T-helper 2 cell treated with Interferon-gamma antibody and Interleukin-4, amounts not matched to agents 100 ng/mL and 5 ng/mL, for 36 hours (primary cell): ENCODE data around the gene MMP28. TPM values are rescaled to one million over a fixed set of nuclear protein-coding genes. Genes with fewer than 3 reads are reported as not detected.

Experiments used
- intact Hi-C: fragments of 100-400 bp; cut with micrococcal nuclease; formaldehyde crosslinking; loops from one replicate; pipeline ENCODE4 v1.15.1; 2023
- total RNA-seq: library from RNA; stranded (reverse); gene quantifications from 2 replicates; pipeline ENCODE4 v1.2.3, GENCODE V29; 2022

The MMP28 gene
- total RNA-seq, 1 donor from 2014 or later, result not detected

DNA sequence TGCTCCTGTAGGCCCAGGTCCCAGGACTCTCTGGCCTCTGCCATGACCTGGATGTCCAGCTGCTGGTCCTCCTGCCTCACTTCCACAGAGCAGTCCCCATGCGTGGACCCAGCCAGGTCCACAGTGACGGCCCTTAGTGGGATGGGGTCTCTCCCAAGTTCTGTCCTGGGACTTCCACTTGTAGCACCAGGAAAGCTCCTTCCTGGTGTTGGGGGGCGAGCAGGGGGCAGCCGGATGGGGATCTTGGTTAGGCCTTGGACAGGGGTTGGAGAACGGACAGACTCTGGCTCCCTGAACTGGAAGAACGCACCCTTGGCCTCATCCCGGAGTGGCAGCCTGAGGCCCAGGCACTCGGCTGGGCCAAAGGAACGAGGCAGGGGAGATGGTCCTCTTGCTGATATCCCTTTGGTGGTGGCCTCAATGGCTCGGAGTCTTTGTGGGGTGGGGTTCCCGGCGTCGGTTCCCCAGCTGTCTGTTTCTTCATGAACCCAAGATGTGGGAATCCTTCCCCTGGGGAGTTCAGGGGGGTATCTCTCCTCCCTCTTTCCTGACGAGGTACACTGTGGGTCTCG lies 49.6 kb downstream of the MMP28 start:
- intact Hi-C loops, result loop anchor here (5.0 to 10.0 kb wide), 3 partner anchors 189 to 601 kb away; partner anchors contain the start of genes NLE1, SLFN12L and UNC45B

DNA sequence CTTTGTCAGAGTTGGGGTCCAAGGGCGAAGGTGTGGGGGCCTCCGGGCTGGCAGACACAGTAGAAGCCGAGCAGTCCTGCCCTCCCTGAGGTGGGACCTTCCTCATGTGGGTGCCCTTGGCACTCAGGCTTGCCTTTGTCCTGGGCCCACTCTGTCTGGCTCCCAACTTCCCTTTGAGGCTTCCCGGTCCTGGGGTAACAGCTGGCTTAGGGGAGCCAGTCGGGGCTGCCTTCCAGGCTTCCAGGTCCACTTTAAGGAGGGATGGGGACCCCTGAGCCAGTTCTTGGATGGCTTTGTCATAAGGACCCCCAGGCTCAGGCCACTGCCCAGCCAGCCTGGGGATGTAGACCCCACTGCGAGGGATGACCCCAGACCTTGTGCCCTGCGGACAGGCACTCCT lies 50.2 kb downstream of the MMP28 start:
- intact Hi-C loops, result loop anchor here (5.0 to 10.0 kb wide), 3 partner anchors 188 to 600 kb away; partner anchors contain the start of genes NLE1, SLFN12L and UNC45B

DNA sequence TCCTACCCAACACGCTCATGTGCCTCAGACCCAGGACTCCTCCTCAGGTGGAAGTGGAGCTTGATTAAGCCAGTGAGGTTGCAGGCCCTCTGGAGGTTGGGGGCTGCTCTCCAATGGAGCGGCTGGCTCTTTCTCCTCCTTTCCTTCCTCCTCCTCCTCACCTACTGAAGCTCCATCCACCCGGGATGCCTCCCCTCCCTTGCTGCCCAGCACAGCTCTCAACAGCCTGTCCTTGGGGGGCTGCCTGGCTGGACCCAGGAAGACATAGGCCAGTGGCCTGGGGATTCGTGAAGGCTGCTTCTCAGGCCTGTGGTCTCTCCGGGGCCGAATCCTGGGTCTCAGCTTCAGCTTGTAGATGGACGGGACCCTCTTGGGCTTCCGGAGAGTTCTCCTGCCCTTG lies 50.6 kb downstream of the MMP28 start:
- intact Hi-C loops, result loop anchor here (5.0 to 10.0 kb wide), 3 partner anchors 188 to 600 kb away; partner anchors contain the start of genes NLE1, SLFN12L and UNC45B

DNA sequence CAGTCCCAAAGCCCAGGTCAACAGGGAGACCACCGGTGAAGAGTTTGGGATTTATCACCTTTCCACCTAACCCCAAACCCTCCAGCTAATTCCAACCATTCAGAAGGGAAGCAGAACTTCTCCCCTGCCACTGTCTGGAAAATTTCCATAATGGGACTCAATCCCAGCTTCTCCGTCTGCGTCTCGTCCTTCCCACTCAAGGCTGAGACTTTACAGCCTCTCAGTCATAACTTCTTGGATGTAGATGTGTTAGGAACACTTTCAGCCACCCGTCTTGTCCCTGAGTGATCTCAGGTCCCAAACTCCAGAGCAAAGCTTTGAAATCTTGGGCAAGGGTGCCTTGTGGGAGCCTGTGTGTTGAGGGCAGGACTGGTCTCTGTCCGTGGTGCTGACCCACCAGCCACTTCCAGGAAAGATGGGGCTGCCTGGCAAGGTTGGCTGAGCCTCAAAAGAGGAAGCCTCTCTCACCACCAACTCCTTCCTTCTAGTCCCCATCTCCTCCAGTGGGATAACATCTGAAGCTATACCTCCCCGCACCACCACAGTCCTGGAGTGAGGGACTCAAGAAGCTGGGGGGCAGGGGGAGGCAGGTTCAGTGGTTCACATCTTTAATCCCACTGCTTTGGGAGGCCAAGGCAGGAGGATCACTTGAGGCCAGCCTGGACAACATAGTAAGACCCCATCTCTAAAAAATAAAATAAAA lies 51.7 kb downstream of the MMP28 start:
- intact Hi-C loops, result loop anchor here (10.0 kb wide), 1 partner anchor 599 kb away; the partner anchor contains the start of genes NLE1 and UNC45B

DNA sequence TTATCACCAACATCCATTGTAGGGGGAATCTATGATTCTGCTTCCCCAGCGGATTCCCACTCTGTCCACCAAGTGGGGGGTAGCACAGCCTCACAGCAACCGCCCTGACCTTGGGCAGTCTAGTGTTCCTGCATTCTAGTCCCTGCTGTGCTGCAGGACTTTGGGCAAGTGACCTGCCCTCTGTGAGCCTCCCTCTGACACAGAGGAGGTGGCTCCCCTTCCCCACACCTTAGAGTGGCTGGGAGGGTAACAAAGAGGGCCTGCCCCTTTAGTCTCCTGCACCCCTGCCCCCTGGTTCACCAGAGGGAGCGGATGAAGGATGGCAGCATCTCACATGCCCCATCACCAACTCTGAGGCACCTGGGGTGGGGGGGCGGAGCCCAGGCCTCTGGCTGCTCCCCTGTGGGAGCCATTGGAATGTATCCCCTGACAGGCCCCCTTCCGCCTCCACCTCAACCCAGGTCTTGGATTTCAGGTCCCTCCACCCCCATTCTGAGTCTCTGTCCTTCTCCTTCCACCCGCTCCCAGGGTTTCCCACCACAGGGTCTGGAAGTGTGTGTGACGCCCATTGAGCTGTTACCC lies 52.5 kb downstream of the MMP28 start:
- intact Hi-C loops, result loop anchor here (10.0 kb wide), 1 partner anchor 598 kb away; the partner anchor contains the start of genes NLE1 and UNC45B

DNA sequence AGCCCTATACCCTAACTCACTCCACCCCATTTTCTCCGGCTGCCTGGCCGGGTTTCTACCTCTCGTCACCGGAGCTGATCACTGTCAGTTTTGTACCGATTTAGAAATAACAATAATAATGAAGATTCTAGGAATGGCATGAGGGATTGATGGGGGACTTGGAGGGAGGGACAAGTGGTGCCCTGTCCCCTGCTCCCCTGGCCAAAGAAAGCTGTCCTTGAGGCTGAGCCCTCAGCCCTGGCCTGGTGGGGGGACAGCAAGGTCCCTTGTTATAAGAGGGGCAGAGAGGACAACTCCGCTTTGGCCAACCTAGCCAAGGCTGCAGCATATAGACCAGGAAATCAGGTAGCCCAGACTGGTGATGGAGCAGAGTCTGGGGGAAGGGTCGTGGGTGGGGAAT lies 52.9 kb downstream of the MMP28 start:
- intact Hi-C loops, result loop anchor here (10.0 kb wide), 1 partner anchor 598 kb away; the partner anchor contains the start of genes NLE1 and UNC45B

DNA sequence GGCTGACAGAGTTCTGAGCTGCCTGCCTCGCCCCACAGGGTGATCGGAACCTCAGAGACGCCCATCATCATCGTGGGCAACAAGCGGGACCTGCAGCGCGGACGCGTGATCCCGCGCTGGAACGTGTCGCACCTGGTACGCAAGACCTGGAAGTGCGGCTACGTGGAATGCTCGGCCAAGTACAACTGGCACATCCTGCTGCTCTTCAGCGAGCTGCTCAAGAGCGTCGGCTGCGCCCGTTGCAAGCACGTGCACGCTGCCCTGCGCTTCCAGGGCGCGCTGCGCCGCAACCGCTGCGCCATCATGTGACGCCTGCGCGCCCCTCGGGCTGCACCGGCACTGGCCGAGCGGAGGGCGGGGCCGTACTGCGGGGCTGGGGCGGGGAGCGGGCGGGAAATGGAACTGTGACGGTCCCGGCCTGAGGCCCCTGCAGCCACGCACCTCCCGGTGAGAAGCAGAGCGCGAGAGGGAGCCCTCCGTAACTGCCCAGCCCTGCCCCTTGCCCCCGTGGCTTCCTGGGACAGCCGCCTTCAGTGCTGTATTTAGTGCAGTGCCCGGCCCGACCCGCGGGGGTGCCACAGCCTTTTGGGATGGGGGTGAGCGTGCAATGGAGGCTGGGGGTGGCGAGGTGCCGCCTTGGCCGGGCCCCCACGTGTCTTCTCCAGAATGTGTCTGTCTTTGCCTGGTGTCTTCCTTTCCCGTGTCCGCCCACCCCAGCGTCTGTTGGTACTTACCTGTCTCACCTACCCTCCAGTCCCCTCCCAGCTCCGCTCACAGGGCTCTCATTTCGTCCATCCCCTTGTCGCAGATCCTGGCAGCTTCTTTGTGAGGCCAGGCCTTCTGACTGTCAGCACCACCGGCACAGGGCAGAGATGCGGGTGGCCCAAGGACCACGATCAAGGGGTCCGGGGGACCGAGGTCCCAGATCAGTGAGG lies 54.2 kb downstream of the MMP28 start:
- intact Hi-C loops, result loop anchor here (10.0 kb wide), 1 partner anchor 596 kb away; the partner anchor contains the start of genes NLE1 and UNC45B

DNA sequence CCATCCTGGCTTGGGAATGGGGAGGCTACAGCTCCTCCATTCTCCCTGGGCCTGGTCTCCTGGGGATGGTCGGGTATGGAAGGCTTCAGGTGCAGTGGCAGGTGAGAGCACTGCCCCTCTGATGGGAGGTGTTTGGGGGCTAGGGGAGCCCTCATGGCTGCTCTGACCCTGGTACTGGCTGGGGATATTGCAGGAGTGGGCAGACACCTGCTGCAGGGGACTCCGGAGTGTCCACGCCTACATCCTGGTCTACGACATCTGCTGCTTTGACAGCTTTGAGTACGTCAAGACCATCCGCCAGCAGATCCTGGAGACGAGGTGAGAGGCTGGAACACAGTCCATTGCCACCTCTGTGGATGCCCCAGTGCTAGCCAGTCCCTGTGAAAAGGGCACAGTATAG lies 55.2 kb downstream of the MMP28 start:
- intact Hi-C loops, result loop anchor here (10.0 kb wide), 1 partner anchor 595 kb away; the partner anchor contains the start of genes NLE1 and UNC45B

DNA sequence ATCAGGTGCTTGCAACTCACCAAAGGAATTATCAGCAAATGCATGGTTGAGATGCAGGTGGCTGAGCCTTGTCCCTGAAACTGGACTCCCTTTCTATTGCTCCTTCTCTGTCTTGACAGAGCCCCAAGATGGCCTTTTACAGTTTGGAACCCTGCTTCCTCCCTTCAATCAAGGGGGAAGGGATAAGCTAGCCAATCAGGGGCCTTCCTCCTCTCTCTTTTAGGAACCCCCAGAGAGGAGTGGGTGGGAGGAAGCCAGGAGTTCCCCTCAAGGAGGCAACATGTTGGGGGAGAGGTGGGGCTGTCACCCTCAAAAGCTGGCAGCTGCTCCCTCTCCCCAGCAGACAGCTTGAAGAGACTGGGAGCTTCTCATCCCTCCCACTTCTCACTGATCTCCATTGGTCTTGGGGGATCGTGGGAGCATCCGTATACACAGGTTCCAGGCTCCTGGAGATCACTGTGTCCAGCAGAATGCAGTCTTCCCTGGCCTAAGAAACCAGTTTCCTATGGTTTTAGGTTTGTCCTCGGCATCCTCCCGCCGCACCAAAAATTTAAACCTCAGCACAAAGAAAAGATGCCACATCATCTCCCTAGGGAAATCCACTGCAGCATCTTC lies 56.8 kb downstream of the MMP28 start:
- intact Hi-C loops, result no loop called here

DNA sequence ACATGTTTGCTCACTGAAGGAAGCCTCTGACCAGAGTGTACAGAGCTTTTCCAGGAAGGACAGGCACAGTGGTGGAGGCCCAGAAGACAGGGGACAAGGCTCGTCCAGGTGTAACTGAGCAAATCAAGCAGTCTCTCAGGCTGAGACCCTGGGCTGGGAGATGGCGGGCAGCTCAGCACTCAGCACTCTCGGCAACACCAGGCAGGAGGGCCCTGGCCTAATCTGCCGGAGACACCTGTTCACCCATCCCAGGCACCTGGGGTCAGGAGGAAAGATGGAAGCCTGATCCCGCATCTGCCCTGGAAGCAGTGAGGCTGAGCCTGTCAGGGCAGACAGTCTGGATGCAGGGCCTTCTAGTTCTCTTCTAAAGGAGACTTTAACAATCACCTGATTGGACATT lies 59.2 kb downstream of the MMP28 start:
- intact Hi-C loops, result no loop called here

DNA sequence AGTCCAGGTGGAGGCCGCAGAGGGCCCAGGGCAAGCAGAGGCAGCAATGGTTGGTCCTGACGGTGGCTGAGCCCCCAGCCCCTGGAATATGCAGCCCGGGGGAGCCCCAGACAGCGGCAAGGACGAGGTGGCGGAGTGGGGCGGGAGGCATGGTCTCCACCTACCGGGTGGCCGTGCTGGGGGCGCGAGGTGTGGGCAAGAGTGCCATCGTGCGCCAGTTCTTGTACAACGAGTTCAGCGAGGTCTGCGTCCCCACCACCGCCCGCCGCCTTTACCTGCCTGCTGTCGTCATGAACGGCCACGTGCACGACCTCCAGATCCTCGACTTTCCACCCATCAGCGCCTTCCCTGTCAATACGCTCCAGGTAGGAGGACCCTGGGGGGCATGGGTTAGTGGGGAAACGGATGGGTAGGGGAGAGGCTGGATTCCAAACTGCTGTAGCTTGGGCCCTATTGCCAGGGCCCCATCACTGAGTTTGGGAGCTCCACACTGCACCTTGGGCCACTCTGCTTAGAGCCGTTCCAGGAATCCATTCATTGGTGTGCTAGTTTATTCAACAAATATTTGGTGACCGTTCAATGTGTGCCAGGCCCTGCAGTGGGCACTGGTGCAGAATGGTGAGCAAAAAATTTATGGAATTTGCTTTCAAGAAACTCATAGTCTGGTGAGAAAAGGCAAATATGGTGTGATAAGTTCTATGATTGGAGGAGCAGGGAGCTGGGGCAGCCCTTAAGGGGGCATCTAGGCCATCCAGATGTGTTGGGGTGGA lies 60.2 kb downstream of the MMP28 start:
- intact Hi-C loops, result no loop called here

DNA sequence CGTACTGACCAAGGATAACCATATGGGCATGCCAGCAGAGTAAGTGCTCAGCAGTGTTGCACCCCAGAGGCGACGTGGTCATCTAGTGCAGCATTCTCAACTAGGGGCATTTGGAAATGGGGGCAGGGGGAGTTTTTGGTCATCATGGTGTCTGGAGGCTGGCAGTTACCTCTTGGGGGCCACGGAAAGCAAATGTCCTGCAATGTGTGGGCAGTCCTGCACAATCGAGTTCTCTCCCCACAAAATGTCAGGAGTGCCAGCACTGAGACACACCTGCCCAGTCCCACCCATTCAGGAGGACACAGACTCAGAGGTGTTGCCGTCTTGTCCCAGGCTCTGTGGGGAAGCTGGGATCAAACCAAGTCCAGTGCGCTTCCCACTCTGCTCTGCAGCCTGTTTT lies 61.0 kb downstream of the MMP28 start:
- intact Hi-C loops, result no loop called here

DNA sequence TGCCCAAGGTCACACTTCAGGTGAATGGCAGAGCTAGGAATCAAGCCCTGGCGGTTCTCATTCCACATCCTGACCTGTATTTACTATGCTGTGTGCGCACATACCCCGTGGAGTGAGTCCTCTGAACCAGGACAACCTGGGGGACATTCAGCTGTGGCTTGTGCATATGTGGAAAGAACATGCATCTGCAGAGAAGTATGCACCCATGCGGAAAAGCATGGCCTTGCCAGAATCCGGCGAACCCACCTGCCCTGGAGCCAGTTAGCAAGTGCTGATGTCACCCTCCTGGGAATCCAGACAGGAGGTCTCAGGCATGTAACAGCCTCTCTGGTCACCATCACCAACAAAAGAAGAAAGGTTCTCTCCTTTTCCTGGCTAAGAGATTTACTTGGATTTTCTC lies 62.1 kb downstream of the MMP28 start:
- intact Hi-C loops, result no loop called here

DNA sequence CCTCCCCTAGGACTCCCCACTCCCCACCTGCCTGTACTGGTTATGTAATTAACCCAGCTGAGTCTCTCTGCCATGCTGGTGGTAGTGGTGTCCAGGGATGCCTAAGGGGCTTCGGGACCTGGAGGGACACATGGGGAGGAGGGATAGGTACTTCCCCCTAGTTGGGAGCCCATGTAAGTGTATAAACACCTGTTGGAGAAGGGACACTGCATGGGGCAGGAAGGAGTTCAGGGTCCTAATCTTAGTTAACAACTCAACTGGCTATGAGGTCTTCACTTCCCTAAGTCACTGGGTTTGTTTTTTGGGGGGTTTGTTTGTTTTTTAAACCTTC lies 62.7 kb downstream of the MMP28 start:
- intact Hi-C loops, result no loop called here

DNA sequence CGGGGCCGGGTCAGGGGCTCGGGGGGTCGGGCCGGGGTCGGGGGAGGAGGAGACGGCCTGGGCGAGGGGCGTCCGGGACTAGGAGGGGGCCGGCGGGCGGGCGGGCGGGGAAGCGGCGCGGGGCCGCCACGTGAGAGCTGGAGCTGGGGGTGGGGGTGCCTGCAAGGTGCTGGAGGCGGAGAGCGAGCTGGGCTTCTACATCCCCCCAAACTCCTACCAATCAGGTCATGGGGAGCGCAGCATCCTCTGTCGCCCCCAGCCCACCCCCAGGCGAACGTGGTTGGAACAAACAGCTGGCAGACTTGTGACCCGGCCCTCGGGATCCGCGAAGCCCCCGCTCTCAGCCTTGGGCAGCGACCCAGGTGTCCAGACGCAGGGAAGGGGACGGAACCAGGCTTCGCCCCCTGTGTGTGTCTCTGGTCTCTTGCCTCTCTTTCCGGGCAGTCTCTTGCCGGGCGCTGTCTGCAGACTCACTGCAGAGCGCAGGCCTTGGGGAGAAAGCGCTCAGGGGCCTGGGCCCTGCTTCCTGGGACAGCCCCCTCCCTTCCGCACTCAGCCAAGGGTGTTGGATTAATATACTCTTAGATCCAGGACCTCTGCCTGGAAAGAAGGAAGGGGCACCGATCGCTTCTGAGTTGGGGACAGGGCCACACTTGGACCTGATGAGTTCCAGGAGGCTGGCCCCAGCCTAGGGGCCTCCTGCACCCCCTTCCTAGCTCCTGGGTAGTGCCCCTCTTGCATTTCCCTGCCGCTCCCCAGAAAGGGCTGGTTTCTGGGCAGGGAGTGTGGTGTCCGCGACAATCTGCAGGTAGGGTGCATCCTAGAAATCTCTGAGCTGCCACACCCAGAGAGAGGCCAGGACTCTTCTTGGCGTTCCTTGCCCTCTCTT lies 63.3 kb downstream of the MMP28 start:
- intact Hi-C loops, result no loop called here

DNA sequence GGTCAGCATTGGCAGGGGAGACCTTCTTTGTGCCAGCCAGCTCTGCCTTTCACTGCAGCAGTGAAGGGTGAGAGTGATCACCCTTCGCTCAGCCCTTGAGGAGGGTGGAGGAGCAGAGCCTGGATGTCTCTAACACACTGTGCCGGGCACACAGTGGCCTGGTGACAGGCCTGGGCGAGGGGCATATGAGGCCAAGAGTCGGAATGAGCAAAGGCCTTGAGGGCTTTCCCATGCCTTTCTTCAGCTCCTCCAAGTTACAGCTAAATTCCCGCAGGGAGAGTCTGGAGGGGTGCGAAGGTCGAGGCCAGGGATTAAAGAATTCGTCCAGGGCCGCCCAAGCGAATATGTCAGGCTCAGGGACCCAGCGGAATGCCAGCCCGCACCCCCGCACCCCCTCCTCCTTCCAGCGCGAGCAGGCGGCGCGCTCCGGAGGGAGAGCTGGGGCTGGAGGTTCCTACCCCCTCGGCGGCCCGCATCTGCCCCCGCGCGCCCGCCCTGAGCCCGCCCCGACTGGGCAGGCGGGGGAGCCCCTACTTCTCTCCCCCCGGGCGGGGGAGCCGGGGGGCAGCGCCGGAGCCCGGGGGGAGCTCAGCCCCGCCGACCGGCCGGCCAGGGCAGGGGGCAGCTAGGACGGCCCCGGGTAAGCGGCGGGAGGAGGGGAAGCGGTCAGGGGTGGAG lies 64.1 kb downstream of the MMP28 start, which contains the start of gene RASL10B:
Gene RASL10B (plus strand): TSS at position 401 of the 678 bp plus-strand sequence. CDS start 3,546 bp downstream, outside the sequence.
- intact Hi-C loops, result no loop called here

DNA sequence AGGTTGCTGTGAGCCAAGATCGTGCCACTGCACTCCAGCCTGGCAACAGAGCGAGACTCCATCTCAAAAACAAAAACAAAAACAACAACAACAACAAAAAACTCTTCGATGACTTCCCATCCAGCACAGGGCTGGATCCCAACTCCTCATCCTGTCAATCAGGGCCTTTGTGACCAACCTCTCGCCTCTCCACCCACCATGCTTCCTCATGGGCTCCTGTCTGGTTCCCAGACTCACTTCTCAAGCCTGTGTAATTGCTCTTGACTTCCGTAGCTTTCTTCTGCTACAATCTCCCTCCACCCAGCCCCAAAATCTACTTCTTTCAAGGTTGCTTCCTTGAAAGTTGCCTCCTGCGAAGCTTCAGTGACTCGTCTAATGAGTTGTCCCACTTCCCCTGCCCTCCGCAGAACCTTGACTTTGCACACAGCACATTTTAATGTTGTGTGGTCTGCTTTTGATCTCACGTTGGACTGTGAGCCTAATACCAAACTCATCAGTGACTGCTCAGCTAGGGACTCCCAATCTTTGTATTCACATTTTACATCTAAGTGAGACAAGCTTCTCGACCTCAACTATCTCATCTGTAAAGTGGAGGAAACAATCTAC lies 64.9 kb downstream of the MMP28 start:
- intact Hi-C loops, result no loop called here

DNA sequence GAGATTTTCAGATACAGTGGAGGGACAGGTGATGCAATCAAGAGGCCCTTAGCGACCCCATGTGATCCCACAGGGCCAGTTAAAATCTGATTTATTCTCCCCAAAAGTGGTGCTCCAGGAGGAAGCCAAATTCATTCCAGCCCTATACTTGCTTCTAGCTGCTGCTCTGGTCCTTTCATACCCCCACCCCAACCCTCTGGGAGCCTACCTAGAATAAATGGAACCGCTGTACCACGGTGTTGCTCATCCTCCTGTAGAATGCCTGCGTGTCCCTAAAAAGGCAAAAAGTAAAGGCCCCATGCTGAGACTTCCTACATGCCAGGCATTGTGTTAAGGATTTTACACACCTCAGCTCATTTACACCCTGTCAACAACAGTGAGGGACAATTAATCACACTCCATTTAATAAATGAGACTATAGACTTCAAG lies 66.0 kb downstream of the MMP28 start:
- intact Hi-C loops, result no loop called here
